Mucosa of gallbladder (tissue), 1 donor: ENCODE results near the gene LYPD4. TPM values are rescaled to one million over a fixed set of nuclear protein-coding genes. Genes with fewer than 3 reads are reported as not detected.
A peak's percentile ranks its signal among the peaks of the same experiment; 100 is the strongest.
"Not testable (repeated sequence)": the region's sequence is repeated elsewhere in the genome, so short reads cannot be mapped to it uniquely, and the experiment has no call there.

Experiments used
- DNase-seq: peaks from one replicate; pipeline ENCODE4 v3.0.0-alpha.2; 2020; ENCODE audit warnings: low spot score
- total RNA-seq: library from RNA; stranded (reverse); gene quantifications from one replicate; pipeline ENCODE4 v1.2.1, GENCODE V29; 2021
- donor health status: DM: no; HTN: no; CAD: no.

The LYPD4 gene
- total RNA-seq, 1 donor from 2014 or later = not detected

GRCh38 chr19:41875973-41876372 is 31.5 kb upstream of the LYPD4 start:
- not testable (repeated sequence) for DNase-seq

- DNase-seq = peak; percentile 76
Observed at GRCh38 chr19:41872775-41873647, 28.5 kb upstream of the LYPD4 start.

- DNase-seq = no peak
Observed at GRCh38 chr19:41872384-41872774, 27.9 kb upstream of the LYPD4 start.

- no peak for DNase-seq
Observed at GRCh38 chr19:41871573-41872383, 27.3 kb upstream of the LYPD4 start.

DNA sequence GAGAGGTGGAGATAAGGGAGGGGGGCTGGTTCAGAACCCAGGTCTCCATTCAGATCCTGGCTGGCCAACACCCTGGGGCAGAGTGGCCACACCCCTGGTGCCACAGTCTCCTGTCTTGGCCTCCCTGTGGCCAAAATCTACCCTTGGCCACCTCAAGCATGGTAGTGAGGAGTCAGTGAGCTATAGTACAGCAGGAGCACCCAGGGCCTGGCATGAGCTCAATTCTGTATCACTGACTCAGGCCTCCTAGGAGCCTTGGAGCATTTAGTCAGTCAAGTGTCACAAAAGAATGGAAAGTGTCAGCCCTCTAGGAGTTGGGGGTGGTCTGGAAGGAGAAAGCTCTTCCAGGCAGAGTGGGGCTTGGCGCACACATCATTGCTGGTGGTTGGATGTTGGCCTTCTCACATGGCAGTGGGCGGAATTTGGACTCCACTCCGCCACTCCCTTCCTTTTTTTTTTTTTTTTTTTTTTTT is 26.0 kb upstream of the LYPD4 start:
- DNase-seq = no peak

GRCh38 chr19:41869374-41869955 is 25.0 kb upstream of the LYPD4 start:
- no peak for DNase-seq

DNA sequence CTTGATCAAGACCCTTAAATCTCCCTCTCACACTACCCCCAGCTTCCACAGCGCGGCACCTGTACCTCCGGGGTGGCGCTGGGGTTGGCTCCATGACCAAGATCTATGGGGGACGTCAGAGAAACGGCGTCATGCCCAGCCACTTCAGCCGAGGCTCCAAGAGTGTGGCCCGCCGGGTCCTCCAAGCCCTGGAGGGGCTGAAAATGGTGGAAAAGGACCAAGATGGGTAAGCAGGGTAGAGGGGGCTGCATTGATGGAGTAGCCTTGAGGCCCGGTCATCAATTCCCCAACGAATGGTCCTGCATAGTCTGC is 24.5 kb upstream of the LYPD4 start:
- DNase-seq = no peak

- DNase-seq = no peak
Observed at GRCh38 chr19:41868120-41868988, 23.9 kb upstream of the LYPD4 start.

DNA sequence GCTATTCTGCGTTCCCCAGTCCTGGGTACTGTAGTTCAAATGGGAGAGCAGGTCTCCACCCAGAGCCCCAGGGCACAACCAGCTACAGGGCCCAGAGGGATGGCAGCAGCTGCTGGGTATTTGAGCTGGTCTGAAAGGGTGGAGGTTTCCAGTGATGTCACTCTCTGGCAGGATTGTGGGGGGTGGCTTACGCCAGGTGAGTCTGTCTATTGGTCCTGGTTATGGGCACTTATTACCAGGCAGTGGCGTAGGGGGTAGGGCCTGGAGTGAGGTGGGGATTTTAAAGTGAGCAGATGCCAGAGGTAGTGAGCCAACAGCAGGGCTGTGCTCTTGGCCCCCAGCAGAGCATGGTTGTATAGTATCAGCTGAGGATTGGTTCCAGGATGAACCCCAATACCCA is 21.8 kb upstream of the LYPD4 start:
- no peak for DNase-seq

- no peak for DNase-seq
Observed at GRCh38 chr19:41864374-41864773, 19.9 kb upstream of the LYPD4 start.

GRCh38 chr19:41863209-41863931 is 18.9 kb upstream of the LYPD4 start:
- no peak for DNase-seq

- no peak for DNase-seq
Observed at GRCh38 chr19:41862445-41862986, 18.0 kb upstream of the LYPD4 start.

DNA sequence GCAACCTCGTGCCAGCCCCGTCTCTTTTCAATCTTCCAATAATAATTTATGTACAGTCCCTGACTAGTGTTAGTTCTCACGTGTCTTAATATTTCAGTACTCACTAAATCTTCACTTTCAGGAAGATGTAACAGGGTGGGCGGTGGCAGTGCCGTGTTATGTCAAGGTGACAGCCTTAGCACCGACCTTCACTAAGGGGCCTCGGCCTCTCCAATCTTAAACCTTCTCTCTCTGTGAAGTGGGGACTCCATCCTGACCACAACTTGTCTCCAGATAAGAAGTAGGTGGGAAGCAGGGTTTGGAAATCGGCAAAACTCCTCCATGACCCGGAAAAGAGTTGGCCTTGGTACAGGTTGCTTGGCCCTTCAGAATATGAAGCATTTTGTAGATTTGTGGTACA is 17.4 kb upstream of the LYPD4 start:
- no peak for DNase-seq

GRCh38 chr19:41861116-41861768 is 16.8 kb upstream of the LYPD4 start:
- no peak for DNase-seq

DNA sequence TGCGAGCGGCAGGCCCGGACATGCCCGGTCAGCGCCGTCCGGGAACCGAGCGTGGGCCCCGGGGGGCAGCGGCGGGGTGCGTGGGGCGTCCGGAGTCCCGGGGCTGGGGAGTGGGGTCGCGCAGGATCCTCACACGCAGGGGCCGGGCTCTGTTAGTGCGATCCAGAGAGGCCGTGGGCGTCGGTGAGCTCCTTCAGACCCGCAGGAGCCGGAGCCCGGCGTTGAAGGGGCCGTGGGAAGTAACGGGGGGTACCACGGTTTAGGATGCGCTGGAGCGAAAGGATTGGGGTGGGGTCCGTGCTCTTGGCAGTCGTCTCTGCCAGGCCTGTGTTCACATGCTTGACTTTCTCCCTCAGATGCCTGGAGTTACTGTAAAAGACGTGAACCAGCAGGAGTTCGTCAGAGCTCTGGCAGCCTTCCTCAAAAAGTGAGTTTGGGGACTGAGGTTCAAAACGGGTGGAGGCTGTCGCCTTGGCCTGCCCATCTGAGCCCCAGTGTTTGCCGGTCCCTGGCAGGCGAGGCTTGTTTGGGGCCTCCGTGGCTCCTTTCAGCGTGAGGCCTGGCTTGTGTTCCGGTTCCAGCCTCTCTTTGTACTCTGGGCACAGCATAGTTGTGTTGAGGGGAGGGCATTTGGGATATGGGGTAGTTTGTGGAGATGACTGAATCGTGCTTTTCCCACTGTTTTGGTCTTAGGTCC is 16.1 kb upstream of the LYPD4 start:
- no peak for DNase-seq

DNA sequence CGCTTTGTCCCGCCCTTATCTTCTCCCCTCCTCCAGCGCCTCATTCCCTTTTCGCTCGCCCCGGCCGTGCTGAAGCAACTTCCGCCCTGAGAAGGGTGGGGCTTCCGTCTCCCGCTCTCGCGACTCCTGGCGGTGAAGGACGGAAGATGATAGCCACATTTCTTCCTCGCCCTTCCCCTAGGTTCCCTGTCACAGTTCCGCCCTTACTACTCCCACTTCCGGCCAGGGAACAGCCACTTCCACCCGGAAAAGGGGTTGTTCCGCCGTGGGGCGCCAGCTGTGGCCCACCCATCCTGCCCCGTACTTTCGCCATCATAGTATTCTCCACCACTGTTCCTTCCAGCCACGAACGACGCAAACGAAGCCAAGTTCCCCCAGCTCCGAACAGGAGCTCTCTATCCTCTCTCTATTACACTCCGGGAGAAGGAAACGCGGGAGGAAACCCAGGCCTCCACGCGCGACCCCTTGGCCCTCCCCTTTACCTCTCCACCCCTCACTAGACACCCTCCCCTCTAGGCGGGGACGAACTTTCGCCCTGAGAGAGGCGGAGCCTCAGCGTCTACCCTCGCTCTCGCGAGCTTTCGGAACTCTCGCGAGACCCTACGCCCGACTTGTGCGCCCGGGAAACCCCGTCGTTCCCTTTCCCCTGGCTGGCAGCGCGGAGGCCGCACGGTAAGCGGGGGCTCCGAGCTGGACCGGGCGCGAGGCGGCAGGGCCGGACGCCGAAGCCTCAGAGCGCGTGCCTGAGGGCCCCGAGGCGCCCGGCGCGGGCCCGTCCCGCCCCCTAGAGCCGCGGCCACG is 15.3 kb upstream of the LYPD4 start, which contains the start of gene RPS19:
Gene RPS19, plus strand, starts transcription at position 638 of the 801 bp plus-strand sequence. CDS start 520 bp downstream, outside the sequence.
- DNase-seq = peak; percentile 98

DNA sequence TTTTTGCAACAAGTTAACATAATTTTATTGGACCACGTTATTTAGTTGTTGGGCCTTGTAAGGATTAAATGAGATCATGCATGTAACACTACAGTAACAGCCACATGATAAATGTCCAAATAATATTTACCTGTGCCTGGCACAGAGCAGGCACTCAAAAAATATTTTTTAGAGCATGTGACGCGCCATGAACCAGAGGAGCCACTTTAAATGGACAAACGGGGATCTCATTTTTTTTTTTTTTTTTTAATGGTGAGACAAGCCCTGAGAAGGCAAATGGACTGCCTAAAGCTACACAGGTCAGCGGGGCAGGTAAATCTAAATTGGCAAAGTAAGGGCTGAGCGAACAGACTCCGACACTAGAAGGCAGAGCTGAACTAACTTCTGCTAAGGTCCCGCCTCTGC is 14.7 kb upstream of the LYPD4 start:
- no peak for DNase-seq

DNA sequence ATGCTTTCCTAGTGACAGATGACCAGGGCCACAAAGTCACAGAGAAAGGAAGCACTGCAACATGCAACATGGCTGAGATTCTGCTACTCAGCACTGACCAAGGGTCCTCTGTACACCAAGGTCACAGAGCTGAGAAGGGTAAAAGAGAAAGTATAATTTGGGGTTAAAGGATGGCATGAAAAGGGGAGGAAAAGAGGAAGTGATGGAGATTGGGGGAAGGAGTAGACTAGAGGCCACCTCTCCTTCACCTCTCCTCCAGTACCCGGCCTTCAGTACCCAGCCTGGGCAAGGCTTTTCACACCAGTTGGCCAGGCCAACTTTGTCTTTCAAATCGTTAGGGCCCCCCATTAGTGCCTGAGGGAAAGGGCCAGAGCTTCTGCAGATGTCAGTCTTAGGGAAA is 9.3 kb upstream of the LYPD4 start:
- DNase-seq = no peak
